ENCODE results near the gene FIG4.

FIG4 gene

DNA sequence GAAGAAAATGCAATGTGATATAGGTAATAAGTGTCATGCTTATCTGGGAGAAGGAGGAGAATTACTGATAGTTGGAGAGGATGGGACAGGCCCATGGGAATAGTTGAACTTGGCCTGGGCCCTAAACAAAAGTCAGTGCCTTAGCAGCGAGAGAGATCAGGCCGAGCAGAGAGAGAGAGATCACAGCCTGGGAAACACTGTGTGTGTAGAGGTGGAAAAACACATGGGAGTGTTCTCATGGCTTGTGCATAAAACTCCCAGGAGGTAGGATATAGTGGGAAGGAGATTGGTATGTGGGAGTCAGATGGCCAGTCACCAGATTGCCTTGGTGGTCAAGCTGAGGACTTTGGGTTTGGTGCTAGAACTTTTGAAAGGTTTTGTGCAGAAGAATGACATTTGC is 47.6 kb downstream of the FIG4 start:
- H2AFZ ChIP-seq (ENCODE audit: low read depth, low read length, severe bottlenecking), result no peak overlapping the region
- TF ChIP-seq, protein P1, sequence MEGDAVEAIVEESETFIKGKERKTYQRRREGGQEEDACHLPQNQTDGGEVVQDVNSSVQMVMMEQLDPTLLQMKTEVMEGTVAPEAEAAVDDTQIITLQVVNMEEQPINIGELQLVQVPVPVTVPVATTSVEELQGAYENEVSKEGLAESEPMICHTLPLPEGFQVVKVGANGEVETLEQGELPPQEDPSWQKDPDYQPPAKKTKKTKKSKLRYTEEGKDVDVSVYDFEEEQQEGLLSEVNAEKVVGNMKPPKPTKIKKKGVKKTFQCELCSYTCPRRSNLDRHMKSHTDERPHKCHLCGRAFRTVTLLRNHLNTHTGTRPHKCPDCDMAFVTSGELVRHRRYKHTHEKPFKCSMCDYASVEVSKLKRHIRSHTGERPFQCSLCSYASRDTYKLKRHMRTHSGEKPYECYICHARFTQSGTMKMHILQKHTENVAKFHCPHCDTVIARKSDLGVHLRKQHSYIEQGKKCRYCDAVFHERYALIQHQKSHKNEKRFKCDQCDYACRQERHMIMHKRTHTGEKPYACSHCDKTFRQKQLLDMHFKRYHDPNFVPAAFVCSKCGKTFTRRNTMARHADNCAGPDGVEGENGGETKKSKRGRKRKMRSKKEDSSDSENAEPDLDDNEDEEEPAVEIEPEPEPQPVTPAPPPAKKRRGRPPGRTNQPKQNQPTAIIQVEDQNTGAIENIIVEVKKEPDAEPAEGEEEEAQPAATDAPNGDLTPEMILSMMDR (IDR thresholded peaks at IDR 0.05; ENCODE audit: insufficient read depth, low read length, poor library complexity, severe bottlenecking), result no peak
- no peak for TF ChIP-seq EZH2phosphoT487 (conservative IDR thresholded peaks at IDR 0.05; ENCODE audit: low read length)
- no peaks in the 10 kb centered on the region for H3K9me2 ChIP-seq (replicated peaks; ENCODE audit: insufficient read depth, low read length)
- H3K4me2 ChIP-seq (ENCODE audit: low read depth, low read length, poor library complexity, severe bottlenecking), result no peak overlapping the region
- H3F3A ChIP-seq (ENCODE audit: insufficient read depth), result 0 out of 2 replicates have a peak, but pooled peaks cover 4% of the 10 kb centered on the region
- no peaks in the 10 kb centered on the region for H3K27me3 ChIP-seq (ENCODE audit: low read length)
- H4K20me1 ChIP-seq (ENCODE audit: low read depth, low read length), result no peaks in the 10 kb centered on the region
- no peak overlapping the region for H3K9ac ChIP-seq (ENCODE audit: low read length)
- no peaks in the 10 kb centered on the region for H3K79me2 ChIP-seq (ENCODE audit: insufficient read depth, low read length)
- H3K36me3 ChIP-seq (ENCODE audit: low read length), result no peaks in the 10 kb centered on the region
- H3K4me3 ChIP-seq (ENCODE audit: insufficient read depth, low read length, poor library complexity, severe bottlenecking), result no peak overlapping the region
- no peak overlapping the region for H3K27ac ChIP-seq (ENCODE audit: low read depth, low read length)
- H3K9me3 ChIP-seq (ENCODE audit: insufficient read depth, low read length), result no peaks in the 10 kb centered on the region

DNA sequence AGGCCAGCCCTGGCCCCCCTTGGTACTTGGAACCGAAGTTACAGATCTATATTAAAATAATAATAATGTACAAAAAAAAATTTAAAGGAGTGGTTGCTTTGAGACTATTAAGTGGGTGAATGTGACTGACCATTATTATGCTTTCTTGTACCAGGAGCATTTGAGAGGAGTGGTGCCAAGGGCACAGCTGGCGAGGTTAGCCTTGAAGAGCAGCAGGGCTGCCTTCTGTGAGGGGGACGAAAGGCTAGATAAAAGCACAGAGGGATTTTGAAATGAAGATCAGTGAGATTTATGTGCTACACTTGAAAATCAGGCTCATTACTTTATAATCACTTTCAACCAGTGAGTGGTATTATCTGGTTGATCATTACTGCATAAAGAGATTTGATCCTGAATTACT is 48.6 kb downstream of the FIG4 start:
- Histone ChIP-seq H3K9me2 (replicated peaks; ENCODE audit: insufficient read depth, low read length) (no peaks in the 10 kb centered on the region), H3K27ac (ENCODE audit: low read depth, low read length) (no peak overlapping the region), H3K9ac (ENCODE audit: low read length) (no peak overlapping the region), H3K9me3 (ENCODE audit: insufficient read depth, low read length) (no peaks in the 10 kb centered on the region), H3F3A (ENCODE audit: insufficient read depth) (0 out of 2 replicates have a peak, but pooled peaks cover 4% of the 10 kb centered on the region), H2AFZ (ENCODE audit: low read depth, low read length, severe bottlenecking) (no peak overlapping the region), H3K27me3 (ENCODE audit: low read length) (no peaks in the 10 kb centered on the region), H3K79me2 (ENCODE audit: insufficient read depth, low read length) (no peaks in the 10 kb centered on the region), H3K4me2 (ENCODE audit: low read depth, low read length, poor library complexity, severe bottlenecking) (no peak overlapping the region), H4K20me1 (ENCODE audit: low read depth, low read length) (no peaks in the 10 kb centered on the region), H3K4me3 (ENCODE audit: insufficient read depth, low read length, poor library complexity, severe bottlenecking) (no peak overlapping the region), H3K36me3 (ENCODE audit: low read length) (no peaks in the 10 kb centered on the region)
- no peak for TF ChIP-seq EZH2phosphoT487 (conservative IDR thresholded peaks at IDR 0.05; ENCODE audit: low read length)
- TF ChIP-seq, protein P1 (IDR thresholded peaks at IDR 0.05; ENCODE audit: insufficient read depth, low read length, poor library complexity, severe bottlenecking), result no peak

DNA sequence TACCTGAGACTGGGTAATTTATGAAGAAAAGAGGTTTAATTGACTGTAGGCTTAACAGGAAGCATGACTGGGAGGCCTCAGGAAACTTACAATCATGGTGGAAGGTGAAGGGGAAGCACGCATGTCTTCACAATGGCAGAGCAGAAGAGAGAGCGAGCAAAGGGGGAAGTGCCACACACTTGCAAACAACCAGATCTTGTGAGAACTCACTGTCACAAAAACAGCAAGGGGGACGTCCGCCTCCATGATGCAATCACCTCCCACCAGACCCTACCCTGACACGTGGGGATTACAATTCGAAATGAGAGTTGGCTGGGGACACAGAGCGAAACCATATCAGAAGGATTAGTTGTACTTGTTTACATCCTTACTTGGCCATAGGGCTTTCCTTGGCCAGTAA is 49.7 kb downstream of the FIG4 start:
- Histone ChIP-seq H2AFZ (ENCODE audit: low read depth, low read length, severe bottlenecking) (no peak overlapping the region), H4K20me1 (ENCODE audit: low read depth, low read length) (no peaks in the 10 kb centered on the region), H3K79me2 (ENCODE audit: insufficient read depth, low read length) (no peaks in the 10 kb centered on the region), H3K27me3 (ENCODE audit: low read length) (no peaks in the 10 kb centered on the region), H3K4me2 (ENCODE audit: low read depth, low read length, poor library complexity, severe bottlenecking) (no peak overlapping the region), H3K36me3 (ENCODE audit: low read length) (no peaks in the 10 kb centered on the region), H3K27ac (ENCODE audit: low read depth, low read length) (no peak overlapping the region), H3K4me3 (ENCODE audit: insufficient read depth, low read length, poor library complexity, severe bottlenecking) (no peak overlapping the region), H3F3A (ENCODE audit: insufficient read depth) (0 out of 2 replicates have a peak, but pooled peaks cover 4% of the 10 kb centered on the region), H3K9me2 (replicated peaks; ENCODE audit: insufficient read depth, low read length) (no peaks in the 10 kb centered on the region), H3K9ac (ENCODE audit: low read length) (no peak overlapping the region), H3K9me3 (ENCODE audit: insufficient read depth, low read length) (no peaks in the 10 kb centered on the region)
- no peak for TF ChIP-seq EZH2phosphoT487 (conservative IDR thresholded peaks at IDR 0.05; ENCODE audit: low read length)
- TF ChIP-seq, protein P1 (IDR thresholded peaks at IDR 0.05; ENCODE audit: insufficient read depth, low read length, poor library complexity, severe bottlenecking), result no peak

Measured in SU-DHL-6 (cell line).